ENCODE results near the gene AEBP1. TPM values are rescaled to one million over a fixed set of nuclear protein-coding genes. Genes with fewer than 3 reads are reported as not detected.

Gene AEBP1
- total RNA-seq, 2 experiments from 2014 or later, result 0.30 to 0.38 TPM

DNA sequence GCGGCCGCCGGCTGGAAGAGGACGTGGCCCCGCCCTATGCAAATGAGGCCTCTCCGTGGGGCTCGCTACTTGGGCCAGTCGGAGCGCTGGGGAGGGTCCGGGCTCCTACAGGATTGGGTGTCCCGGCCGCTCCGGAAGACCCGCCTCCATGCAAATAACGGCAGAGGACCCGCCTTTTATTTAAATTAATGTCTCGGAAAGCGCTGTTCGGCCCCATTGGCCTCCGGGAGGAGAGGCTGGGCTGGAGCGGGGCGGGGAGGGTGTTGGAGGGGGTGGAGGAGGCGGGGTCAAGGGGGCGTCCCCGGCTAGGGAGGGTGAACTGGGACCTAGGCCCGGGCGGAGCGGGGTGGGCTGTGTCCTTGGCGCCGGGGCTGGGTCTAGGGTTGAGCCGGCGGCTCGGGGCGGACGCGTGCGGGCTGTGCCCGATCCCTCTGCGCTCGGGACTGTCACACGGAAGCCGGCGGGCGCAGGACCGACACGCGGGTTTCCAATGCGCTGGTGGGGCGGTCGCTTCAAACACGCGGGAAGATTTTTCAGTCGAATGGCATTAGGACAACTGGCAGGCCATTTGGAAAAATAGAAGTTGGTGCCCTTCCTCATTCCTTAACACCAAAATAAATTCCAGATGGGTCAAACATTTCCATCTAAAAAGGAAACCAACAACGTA, 21.5 kb upstream of the AEBP1 start:
- peak overlapping the region; percentile 40 for H3K27ac Mint-ChIP-seq
- H3K4me1 Mint-ChIP-seq, result peaks cover 43% of the 10 kb centered on the region
- ChIA-PET CTCF (no interaction called here), POLR2A (no interaction called here)
- H3K27me3 Mint-ChIP-seq, result no peaks in the 10 kb centered on the region
- peak overlapping the region; percentile 78 for H3K4me3 Mint-ChIP-seq
- no peaks in the 10 kb centered on the region for H3K9me3 Mint-ChIP-seq
- peaks cover 22% of the 10 kb centered on the region for H3K36me3 Mint-ChIP-seq (ENCODE audit: low read depth)
- peak; percentile 99 for DNase-seq

- H3K36me3 Mint-ChIP-seq (ENCODE audit: low read depth), result peaks cover 12% of the 10 kb centered on the region
- no peak for DNase-seq
- H3K27me3 Mint-ChIP-seq, result no peaks in the 10 kb centered on the region
- H3K4me3 Mint-ChIP-seq, result peak overlapping the region; percentile 78
- H3K4me1 Mint-ChIP-seq, result peaks cover 33% of the 10 kb centered on the region
- no peak overlapping the region for H3K27ac Mint-ChIP-seq
- ChIA-PET CTCF (no interaction called here), POLR2A (interaction anchor here (0.8 to 1.0 kb wide), 2 partner anchors 39 kb away, joined by 3 read pairs; partner anchors contain the start of gene DBNL)
- no peaks in the 10 kb centered on the region for H3K9me3 Mint-ChIP-seq
Observed at GRCh38 chr7:44083796-44084195, 20.3 kb upstream of the AEBP1 start.

- no peak for DNase-seq
- CTCF ChIA-PET, result interaction anchor here (1.1 kb wide), 1 partner anchor 13 kb away, joined by 5 read pairs; no protein-coding TSS in a partner anchor
- Mint-ChIP-seq H3K9me3 (no peaks in the 10 kb centered on the region), H3K27ac (no peak overlapping the region), H3K4me3 (no peak overlapping the region), H3K36me3 (ENCODE audit: low read depth) (peaks cover 8% of the 10 kb centered on the region), H3K4me1 (peaks cover 28% of the 10 kb centered on the region), H3K27me3 (no peaks in the 10 kb centered on the region)
- POLR2A ChIA-PET, result interaction anchor here (0.8 kb wide), 1 partner anchor 40 kb away, joined by 3 read pairs; the partner anchor contains the start of gene DBNL
Observed at GRCh38 chr7:44084701-44085100, 19.4 kb upstream of the AEBP1 start.

- ChIA-PET CTCF (interaction anchor here (1.1 kb wide), 1 partner anchor 12 kb away, joined by 5 read pairs; no protein-coding TSS in a partner anchor), POLR2A (no interaction called here)
- peaks cover 8% of the 10 kb centered on the region for H3K36me3 Mint-ChIP-seq (ENCODE audit: low read depth)
- H3K9me3 Mint-ChIP-seq, result no peaks in the 10 kb centered on the region
- DNase-seq, result no peak
- H3K27ac Mint-ChIP-seq, result no peak overlapping the region
- H3K4me3 Mint-ChIP-seq, result no peak overlapping the region
- no peaks in the 10 kb centered on the region for H3K27me3 Mint-ChIP-seq
- peaks cover 23% of the 10 kb centered on the region for H3K4me1 Mint-ChIP-seq
Observed at GRCh38 chr7:44085546-44085945, 18.6 kb upstream of the AEBP1 start.

GRCh38 chr7:44086627-44087026, 17.5 kb upstream of the AEBP1 start:
- DNase-seq, result no peak

GRCh38 chr7:44087911-44088838, 16.0 kb upstream of the AEBP1 start:
- Mint-ChIP-seq H3K4me3 (no peak overlapping the region), H3K27me3 (no peaks in the 10 kb centered on the region), H3K4me1 (peaks cover 7% of the 10 kb centered on the region), H3K27ac (no peak overlapping the region), H3K36me3 (ENCODE audit: low read depth) (no peaks in the 10 kb centered on the region), H3K9me3 (no peaks in the 10 kb centered on the region)
- DNase-seq, result no peak
- ChIA-PET POLR2A (no interaction called here), CTCF (no interaction called here)

More at GRCh38 chr7:44086627-44087026, 17.5 kb upstream of the AEBP1 start:
- H3K4me3 Mint-ChIP-seq, result no peak overlapping the region
- H3K36me3 Mint-ChIP-seq (ENCODE audit: low read depth), result no peaks in the 10 kb centered on the region
- CTCF ChIA-PET, result no interaction called here
- H3K27ac Mint-ChIP-seq, result no peak overlapping the region
- H3K9me3 Mint-ChIP-seq, result no peaks in the 10 kb centered on the region
- no peaks in the 10 kb centered on the region for H3K27me3 Mint-ChIP-seq
- POLR2A ChIA-PET, result no interaction called here
- H3K4me1 Mint-ChIP-seq, result peaks cover 13% of the 10 kb centered on the region

- no peak overlapping the region for H3K4me3 Mint-ChIP-seq
- H3K27ac Mint-ChIP-seq, result no peak overlapping the region
- H3K9me3 Mint-ChIP-seq, result no peaks in the 10 kb centered on the region
- peaks cover 2% of the 10 kb centered on the region for H3K27me3 Mint-ChIP-seq
- ChIA-PET POLR2A (no interaction called here), CTCF (no interaction called here)
- DNase-seq, result no peak
- no peaks in the 10 kb centered on the region for H3K36me3 Mint-ChIP-seq (ENCODE audit: low read depth)
- peaks cover 16% of the 10 kb centered on the region for H3K4me1 Mint-ChIP-seq
Observed at GRCh38 chr7:44093102-44093641, 11.0 kb upstream of the AEBP1 start.

- DNase-seq, result no peak
- ChIA-PET CTCF (no interaction called here), POLR2A (interaction anchor here (1.0 kb wide), 1 partner anchor 15 kb away, joined by 3 read pairs; no protein-coding TSS in a partner anchor)
- H3K4me1 Mint-ChIP-seq, result peaks cover 16% of the 10 kb centered on the region
- no peaks in the 10 kb centered on the region for H3K9me3 Mint-ChIP-seq
- no peak overlapping the region for H3K4me3 Mint-ChIP-seq
- H3K27ac Mint-ChIP-seq, result no peak overlapping the region
- H3K27me3 Mint-ChIP-seq, result peaks cover 2% of the 10 kb centered on the region
- H3K36me3 Mint-ChIP-seq (ENCODE audit: low read depth), result no peaks in the 10 kb centered on the region
Observed at GRCh38 chr7:44094365-44094764, 9.8 kb upstream of the AEBP1 start.

DNA sequence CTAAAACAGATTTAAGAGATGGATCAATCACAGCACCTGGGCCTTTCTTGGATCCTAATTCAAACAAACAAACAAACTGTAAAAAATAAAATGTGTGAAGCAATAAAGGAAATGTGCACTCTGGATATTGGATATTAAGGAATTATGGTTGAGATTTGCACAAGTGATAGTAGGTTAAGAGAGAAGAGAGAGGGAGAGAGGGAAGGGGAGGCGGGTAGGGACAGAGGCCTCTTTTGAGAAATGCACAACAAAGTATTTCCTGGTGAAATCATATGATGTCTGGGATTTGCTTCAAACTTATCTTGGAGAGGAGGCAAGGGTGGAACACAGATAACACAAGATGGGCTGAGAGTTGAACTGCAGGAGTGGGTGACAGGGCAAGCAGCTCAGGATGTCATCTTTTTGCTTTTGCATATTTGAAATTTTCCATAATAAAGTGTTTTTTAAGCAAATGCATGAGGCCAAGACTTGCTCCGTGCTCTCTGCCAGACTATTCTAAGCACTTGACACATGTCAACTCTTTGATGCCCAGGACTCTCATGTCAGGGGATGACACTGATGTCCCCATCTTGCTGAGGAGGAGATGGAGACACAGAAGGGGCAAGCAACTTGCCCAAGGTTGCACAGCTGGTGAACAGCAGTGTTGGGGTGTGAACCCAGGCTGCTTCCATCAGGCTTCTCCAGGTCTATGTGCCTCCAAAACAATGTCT, 9.1 kb upstream of the AEBP1 start:
- Mint-ChIP-seq H3K27ac (no peak overlapping the region), H3K4me1 (peaks cover 16% of the 10 kb centered on the region), H3K36me3 (ENCODE audit: low read depth) (no peaks in the 10 kb centered on the region), H3K9me3 (no peaks in the 10 kb centered on the region), H3K27me3 (peaks cover 2% of the 10 kb centered on the region), H3K4me3 (no peak overlapping the region)
- POLR2A ChIA-PET, result no interaction called here
- DNase-seq, result no peak
- CTCF ChIA-PET, result no interaction called here

DNA sequence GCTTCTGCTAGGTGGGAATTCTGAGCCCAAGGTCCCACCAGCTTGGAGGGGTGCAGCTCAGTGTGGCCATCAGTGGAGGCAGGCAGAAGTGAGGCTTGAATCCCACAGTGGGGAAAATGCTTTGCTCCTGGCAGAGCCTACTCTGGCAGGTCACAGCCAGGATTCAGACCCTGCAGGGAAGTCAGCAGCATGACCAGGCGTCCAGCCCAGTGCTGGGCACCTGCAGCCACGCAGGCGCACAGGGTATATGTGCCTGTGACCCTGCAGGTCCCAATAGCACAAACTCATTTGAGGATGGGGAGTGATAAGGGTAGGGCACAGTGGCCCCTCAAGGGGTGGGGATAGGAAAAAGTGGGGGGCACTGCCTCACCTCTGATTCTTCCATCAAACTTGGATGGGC, 8.4 kb upstream of the AEBP1 start:
- no peak for DNase-seq
- Mint-ChIP-seq H3K9me3 (no peaks in the 10 kb centered on the region), H3K4me1 (peaks cover 16% of the 10 kb centered on the region), H3K27me3 (peaks cover 2% of the 10 kb centered on the region), H3K36me3 (ENCODE audit: low read depth) (no peaks in the 10 kb centered on the region), H3K27ac (no peak overlapping the region), H3K4me3 (no peak overlapping the region)
- CTCF ChIA-PET, result no interaction called here
- POLR2A ChIA-PET, result no interaction called here

GRCh38 chr7:44096326-44096881, 7.7 kb upstream of the AEBP1 start:
- Mint-ChIP-seq H3K27ac (no peak overlapping the region), H3K9me3 (no peaks in the 10 kb centered on the region), H3K36me3 (ENCODE audit: low read depth) (no peaks in the 10 kb centered on the region), H3K27me3 (peaks cover 2% of the 10 kb centered on the region), H3K4me1 (peaks cover 16% of the 10 kb centered on the region), H3K4me3 (no peak overlapping the region)
- no peak for DNase-seq
- POLR2A ChIA-PET, result interaction anchor here (1.5 kb wide), 1 partner anchor 51 kb away, joined by 3 read pairs; no protein-coding TSS in a partner anchor
- CTCF ChIA-PET, result interaction anchor here (1.5 kb wide), 1 partner anchor 11 kb away, joined by 5 read pairs; no protein-coding TSS in a partner anchor

DNA sequence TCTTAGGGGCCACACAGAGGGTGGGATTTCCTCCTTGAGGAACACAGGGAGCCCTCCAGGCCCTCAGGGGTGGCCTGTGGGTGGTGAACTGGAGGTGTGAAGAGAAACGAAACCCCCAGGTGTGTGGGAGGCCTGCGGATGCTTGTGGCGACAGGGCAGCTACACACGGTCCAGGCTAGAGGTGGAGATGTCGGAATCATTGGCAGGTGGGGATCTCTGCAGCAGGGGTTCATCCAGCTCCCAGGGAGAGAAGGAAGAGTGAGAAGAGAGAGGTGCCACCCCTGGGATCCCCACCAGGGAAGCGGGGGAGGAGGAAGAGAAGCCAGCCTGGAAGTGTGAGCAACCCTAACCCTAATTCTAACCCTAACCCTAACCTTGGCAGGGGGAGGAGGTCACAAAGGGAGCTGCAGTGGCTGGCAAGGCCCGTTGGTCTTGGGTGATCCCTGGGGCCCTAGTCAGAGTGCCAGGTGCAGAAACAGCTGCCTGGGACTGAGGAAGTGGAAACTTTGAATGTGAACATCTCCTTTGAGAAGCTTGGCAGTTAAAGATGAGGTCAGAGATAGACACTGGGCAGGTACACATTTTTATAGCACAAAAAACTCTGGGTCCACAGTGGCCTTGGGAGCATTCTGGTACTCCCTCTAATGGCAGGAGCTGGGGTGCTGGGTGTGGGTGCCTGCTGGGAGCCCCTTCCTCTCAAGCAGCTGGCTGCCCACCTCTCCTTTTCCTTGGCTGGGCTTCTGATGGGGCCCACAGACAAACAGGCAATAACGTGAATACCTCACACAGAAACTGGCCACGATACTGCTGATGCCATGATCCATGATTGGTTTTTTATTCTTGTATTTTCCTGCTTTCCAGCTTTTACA, 6.8 kb upstream of the AEBP1 start:
- ChIA-PET POLR2A (interaction anchor here (0.9 to 2.4 kb wide), 5 partner anchors 8 to 52 kb away, joined by 3 to 11 read pairs (median 4); no protein-coding TSS in a partner anchor), CTCF (interaction anchor here (1.5 to 1.6 kb wide), 2 partner anchors 12 kb away, joined by 4 to 5 read pairs; no protein-coding TSS in a partner anchor)
- Mint-ChIP-seq H3K27me3 (peaks cover 4% of the 10 kb centered on the region), H3K4me1 (peaks cover 16% of the 10 kb centered on the region), H3K4me3 (no peak overlapping the region), H3K27ac (peak overlapping the region; percentile 34), H3K36me3 (ENCODE audit: low read depth) (no peaks in the 10 kb centered on the region), H3K9me3 (no peaks in the 10 kb centered on the region)
- no peak for DNase-seq

Measured in activated CD4-positive, alpha-beta memory T cell treated with anti-CD3 and anti-CD28 coated beads, Interleukin-2, amount 10 ng/mL, durations not matched to agents 7 days and 5 days (primary cell).